GM19238 (cell line): ENCODE results near the gene CCDC6.
"Not testable (repeated sequence)": the region's sequence is repeated elsewhere in the genome, so short reads cannot be mapped to it uniquely, and the experiment has no call there.

Experiments
- DNase-seq: peaks from one replicate; pipeline ENCODE4 v3.0.0; 2011; ENCODE audit warnings: low spot score; ENCODE audit not compliant: insufficient read length

CCDC6 gene

GRCh38 chr10:59812519-59813122, 93.7 kb downstream of the CCDC6 start:
- no peak for DNase-seq

GRCh38 chr10:59809644-59809974, 96.7 kb downstream of the CCDC6 start:
- DNase-seq = no peak

GRCh38 chr10:59808896-59809643, 97.3 kb downstream of the CCDC6 start:
- peak; percentile 30 for DNase-seq

- no peak for DNase-seq
Observed at GRCh38 chr10:59807629-59808620, 98.4 kb downstream of the CCDC6 start.

- DNase-seq = no peak
Observed at GRCh38 chr10:59805014-59805413, 101.3 kb downstream of the CCDC6 start.

- DNase-seq = no peak
Observed at GRCh38 chr10:59804220-59804619, 102.1 kb downstream of the CCDC6 start.

GRCh38 chr10:59803714-59804113, 102.6 kb downstream of the CCDC6 start:
- DNase-seq = no peak

- DNase-seq = no peak
Observed at GRCh38 chr10:59801171-59801570, 105.2 kb downstream of the CCDC6 start.

- no peak for DNase-seq
Observed at GRCh38 chr10:59799421-59799820, 106.9 kb downstream of the CCDC6 start.

GRCh38 chr10:59793919-59794318, 112.4 kb downstream of the CCDC6 start:
- no peak for DNase-seq

GRCh38 chr10:59792812-59793211, 113.5 kb downstream of the CCDC6 start:
- DNase-seq = no peak

GRCh38 chr10:59791601-59792000, 114.8 kb downstream of the CCDC6 start:
- DNase-seq = no peak

- not testable (repeated sequence) for DNase-seq
Observed at GRCh38 chr10:59790080-59790479, 116.3 kb downstream of the CCDC6 start.

GRCh38 chr10:59788914-59789313, 117.4 kb downstream of the CCDC6 start:
- not testable (repeated sequence) for DNase-seq

- DNase-seq = not testable (repeated sequence)
Observed at GRCh38 chr10:59787032-59787431, 119.3 kb downstream of the CCDC6 start.

- not testable (repeated sequence) for DNase-seq
Observed at GRCh38 chr10:59785476-59785875, 120.9 kb downstream of the CCDC6 start.

- no peak for DNase-seq
Observed at GRCh38 chr10:59781511-59781910, 124.8 kb downstream of the CCDC6 start.

GRCh38 chr10:59779756-59780533, 126.4 kb downstream of the CCDC6 start:
- DNase-seq = no peak

- no peak for DNase-seq
Observed at GRCh38 chr10:59774451-59774850, 131.9 kb downstream of the CCDC6 start.

- no peak for DNase-seq
Observed at GRCh38 chr10:59773088-59773487, 133.3 kb downstream of the CCDC6 start.

GRCh38 chr10:59771162-59771807, 135.1 kb downstream of the CCDC6 start:
- no peak for DNase-seq
